K562 (cell line): ENCODE measurements around the gene BCAS3. TPM values are rescaled to one million over a fixed set of nuclear protein-coding genes. Genes with fewer than 3 reads are reported as not detected.

ENCODE experiments used
- ATAC-seq: fragments of 200-7000 bp; cut with Tn5 transposase; 3 replicates; pipeline ENCODE4 v1.9.1; 2020; ENCODE audit warnings: moderate library complexity
- BruUV-seq: library from RNA; stranded (reverse); fragments of 400-500 nt; replicated peaks from 2 replicates; lab custom pipeline; 2021; lab: Mats Ljungman, UMichigan
- CTCF ChIA-PET: fragments of 300-600 bp; formaldehyde crosslinking; extraction: SDS; loops from one replicate; lab custom pipeline; 2021; ENCODE audit warnings: low intra/inter-chr PET ratio; lab: Yijun Ruan, JAX
- POLR2A ChIA-PET: fragments of 300-600, 350-650 bp; sonication (Branson Sonifier 250); formaldehyde crosslinking; extraction: SDS; loops from one replicate; lab custom pipeline; 2021; ENCODE audit warnings: antibody characterized with exemption, inconsistent platforms; lab: Yijun Ruan, JAX
- DNase-seq, 4 experiments: peaks; one replicate each; pipeline versions ENCODE4 v3.0.0 to v3.0.0-alpha.2; 2011 to 2018; ENCODE audit warnings: low spot score in 3 of 4, mixed read lengths in 3 of 4; ENCODE audit errors: extremely low read depth in 1 of 4
- FAIRE-seq: peaks from 2 replicates; lab custom pipeline; 2011; peaks lifted over from hg19 to GRCh38; lab: Jason Lieb, UNC
- H2AFZ ChIP-seq: 2 replicates; pipeline ENCODE4 v1.6.0; 2011; ENCODE audit warnings: low read depth, low read length, control low read depth, inconsistent platforms
- H3K27ac ChIP-seq: fragments of 200-600 bp; 3 replicates; pipeline ENCODE4 v1.8.0; 2011; ENCODE audit warnings: low read depth, mild to moderate bottlenecking, control low read depth, inconsistent platforms, low read length, moderate library complexity, mixed read lengths; ENCODE audit errors: extremely low read depth
- H3K27me3 ChIP-seq, 2 experiments: fragments of 300-600 bp in 1 of 2; 2 replicates in 1 of 2; 3 replicates in 1 of 2; pipeline versions ENCODE4 v1.6.0 to v1.8.0; 2011; ENCODE audit warnings: inconsistent platforms in 2 of 2, low read length in 2 of 2, mild to moderate bottlenecking in 1 of 2, mixed read lengths in 1 of 2, moderate library complexity in 1 of 2; ENCODE audit not compliant: control insufficient read depth in 2 of 2, insufficient read depth in 2 of 2
- H3K36me3 ChIP-seq: fragments of 300-600 bp; 3 replicates; pipeline ENCODE4 v1.8.0; 2011; ENCODE audit warnings: mild to moderate bottlenecking, low read length, inconsistent platforms; ENCODE audit not compliant: control insufficient read depth, insufficient read depth
- H3K4me1 ChIP-seq, 2 experiments: fragments of 200-600 bp in 1 of 2; replicated peaks in 1 of 2; 2 replicates in 1 of 2; 3 replicates in 1 of 2; pipeline versions ENCODE4 v1.5.1 to v1.8.0; 2011; ENCODE audit warnings: inconsistent platforms in 2 of 2, low read length in 2 of 2, mild to moderate bottlenecking in 1 of 2, mixed read lengths in 1 of 2, moderate library complexity in 1 of 2; ENCODE audit not compliant: control insufficient read depth in 2 of 2, insufficient read depth in 2 of 2
- H3K4me2 ChIP-seq: 2 replicates; pipeline ENCODE4 v1.6.1; 2011; ENCODE audit warnings: low read length, control low read depth, inconsistent platforms, mixed read lengths; ENCODE audit not compliant: insufficient read depth
- H3K4me3 ChIP-seq: fragments of 200-600 bp; sonication (generic), shearing (Covaris generic); 2 replicates; pipeline ENCODE4 v1.5.1; 2016; ENCODE audit warnings: control low read depth, inconsistent platforms
- H3K79me2 ChIP-seq: fragments of 200-600 bp; 3 replicates; pipeline ENCODE4 v1.8.0; 2011; ENCODE audit warnings: low read length, inconsistent platforms; ENCODE audit not compliant: control insufficient read depth, insufficient read depth
- H3K9ac ChIP-seq, 2 experiments: 2 replicates each; pipeline versions ENCODE4 v1.6.0 to v1.6.1; 2011; ENCODE audit warnings: low read depth in 2 of 2, low read length in 2 of 2, control low read depth in 1 of 2, inconsistent platforms in 1 of 2, mild to moderate bottlenecking in 1 of 2, mixed read lengths in 1 of 2; ENCODE audit not compliant: insufficient read depth in 1 of 2
- H3K9me1 ChIP-seq: one replicate; pipeline ENCODE4 v1.6.0; 2011; ENCODE audit warnings: inconsistent platforms, mild to moderate bottlenecking, low read length, moderate library complexity; ENCODE audit not compliant: control insufficient read depth, insufficient read depth
- H3K9me3 ChIP-seq: replicated peaks from 2 replicates; pipeline ENCODE4 v1.5.1; 2011; ENCODE audit warnings: low read depth, low read length, inconsistent platforms; ENCODE audit not compliant: control insufficient read depth, insufficient read depth
- H4K20me1 ChIP-seq: replicated peaks from 2 replicates; pipeline ENCODE4 v1.6.1; 2011; ENCODE audit warnings: low read length, inconsistent platforms, mixed read lengths; ENCODE audit not compliant: control insufficient read depth, insufficient read depth
- DPF2 ChIP-seq: fragments of 450-650 bp; IDR thresholded peaks from 2 replicates; pipeline ENCODE4 v1.6.1; 2016
- E2F1 ChIP-seq: sonication (generic); formaldehyde crosslinking; IDR thresholded peaks from 2 replicates; pipeline ENCODE4 v1.8.1; 2023; ENCODE audit warnings: mild to moderate bottlenecking, missing genetic modification reagents, moderate library complexity
- HDAC2 ChIP-seq: fragments of 450-650 bp; IDR thresholded peaks from 2 replicates; pipeline ENCODE4 v1.6.1; 2016; ENCODE audit warnings: mild to moderate bottlenecking
- NCOA4 ChIP-seq: fragments of 450-650 bp; IDR thresholded peaks from 2 replicates; pipeline ENCODE4 v1.6.1; 2018; ENCODE audit warnings: mild to moderate bottlenecking; ENCODE audit not compliant: partially characterized antibody
- PYGO2 ChIP-seq: fragments of 450-650 bp; IDR thresholded peaks from 2 replicates; pipeline ENCODE4 v1.6.1; 2016; ENCODE audit warnings: mild to moderate bottlenecking, missing genetic modification characterization, moderate library complexity, missing compliant biosample characterization
- ZBTB11 ChIP-seq, 3 experiments: fragments of 200-800 bp in 1 of 3; fragments of 250-450 bp in 1 of 3; fragments of 450-650 bp in 1 of 3; sonication (Bioruptor Pico) in 1 of 3; sonication (Bioruptor generic) in 1 of 3; formaldehyde crosslinking in 1 of 3; IDR thresholded peaks; 2 replicates each; pipeline versions ENCODE4 v1.6.1 to v1.8.0; 2016 to 2022; ENCODE audit warnings: mild to moderate bottlenecking in 2 of 3, missing genetic modification characterization in 2 of 3, missing compliant biosample characterization in 1 of 3, moderate library complexity in 1 of 3
- ZBTB40 ChIP-seq, 2 experiments: fragments of 450-650 bp in 1 of 2; sonication (generic) in 1 of 2; formaldehyde crosslinking in 1 of 2; IDR thresholded peaks; 2 replicates each; pipeline versions ENCODE4 v1.7.1 to v1.9.0; 2016 to 2022; ENCODE audit warnings: inconsistent platforms in 1 of 2, mild to moderate bottlenecking in 1 of 2, missing genetic modification reagents in 1 of 2
- ZNF3 ChIP-seq: fragments of 250-450 bp; sonication (Bioruptor Pico); IDR thresholded peaks from 2 replicates; pipeline ENCODE4 v1.5.0; 2021; ENCODE audit warnings: mild to moderate bottlenecking, moderate library complexity
- WGBS: fragments of 100-300 bp; shearing (Covaris generic); methylation state at CpG from one replicate; pipeline ENCODE4 v1.1.6; 2016; ENCODE audit warnings: low coverage, mixed read lengths; ENCODE audit not compliant: insufficient coverage; ENCODE audit errors: missing lambda C conversion rate; 5-methylcytosine and 5-hydroxymethylcytosine counted together
- in situ Hi-C: fragments of 300-500 bp; cut with MboI; formaldehyde crosslinking; loops from 4 replicates; pipeline ENCODE4 v1.15.0; 2018; ENCODE audit warnings: inconsistent platforms, mixed read lengths
- intact Hi-C: fragments of 100-400 bp; cut with micrococcal nuclease; formaldehyde crosslinking; loops from 2 replicates; pipeline ENCODE4 v1.14.2; 2022
- polyA plus RNA-seq, 8 experiments: library from polyadenylated mRNA; depleted of rRNA in 4 of 8; stranded (reverse) in 5 of 8; unstranded in 3 of 8; fragments of >200 nt; fragmentation: Nextera tagmentation in 2 of 8; fragmentation: Illumina TruSeq in 1 of 8; extraction: Ambion mirVana in 2 of 8; extraction: Trizol in 1 of 8; gene quantifications; 2 replicates each; pipeline versions ENCODE4 v1.2.1 to v1.2.3, GENCODE V29; 2011 to 2014; ENCODE audit warnings: inconsistent platforms in 1 of 8, missing spikeins in 1 of 8
- total RNA-seq, 7 experiments: library from RNA; depleted of rRNA in 6 of 7; stranded (reverse); fragments of >200 nt in 6 of 7; fragmentation: Illumina TruSeq in 2 of 7; extraction: Trizol in 2 of 7; gene quantifications; 2 replicates each; pipeline versions ENCODE4 v1.2.1 to v1.2.3, GENCODE V29; 2011 to 2021; ENCODE audit warnings: low replicate concordance in 1 of 7

Gene BCAS3
- total and polyA plus RNA-seq, 9 of the 15 experiments (the other 6 are each of a cell fraction or from before 2014, with no cell fraction given): 1.9 to 5.5 (median 3.5) TPM

- WGBS: 4% methylated on average over 10 of the region's 10 CpGs
- no peaks in the 10 kb centered on the region for H3K36me3 ChIP-seq
- intact Hi-C loops (no loop called here), in situ Hi-C loops (no loop called here)
- H3K4me3 ChIP-seq: no peak overlapping the region
- no TSS peak for BruUV-seq
- H3K4me1 ChIP-seq: no peaks in the 10 kb centered on the region
- peaks cover 4% of the 10 kb centered on the region; the same call in 1 of the 2 replicates for H4K20me1 ChIP-seq
- H3K27me3 ChIP-seq: peaks cover 34 to 53% of the 10 kb centered on the region in 2 experiments
- DNase-seq: no peak
- POLR2A ChIA-PET: no interaction called here
- CTCF ChIA-PET: no interaction called here
- H3K9me3 ChIP-seq: no peaks in the 10 kb centered on the region
- no peak for FAIRE-seq
- no peak overlapping the region for H2AFZ ChIP-seq
- no peaks in the 10 kb centered on the region for H3K79me2 ChIP-seq
- no peak for ATAC-seq
- no peak overlapping the region for H3K4me2 ChIP-seq
- no peak overlapping the region for H3K27ac ChIP-seq
- no peaks in the 10 kb centered on the region for H3K9me1 ChIP-seq
- no peak overlapping the region for H3K9ac ChIP-seq
- TF ChIP-seq NCOA4: no peak
- no peak for TF ChIP-seq E2F1 (CRISPR knock-in tag)
- no peak for TF ChIP-seq ZBTB40 (IDR thresholded peaks at IDR 0.05)
- TF ChIP-seq ZBTB40 (CRISPR knock-in tag; IDR thresholded peaks at IDR 0.05): no peak
- TF ChIP-seq HDAC2: no peak
- TF ChIP-seq DPF2: no peak
- no peak for TF ChIP-seq ZNF3 (CRISPR knock-in tag)
- no peak for TF ChIP-seq PYGO2
- 0 out of 6 replicates have a peak, but pooled peaks of 1 of the 3 experiments have one; percentile 44 for TF ChIP-seq ZBTB11 (CRISPR knock-in tag; IDR thresholded peaks at IDR 0.05)
These were observed 692.1 kb downstream of the BCAS3 start for GRCh38 chr17:61369751-61370150.
